Germinal center (tissue), 1 donor: ENCODE results near the gene PDCD1.
A peak's percentile ranks its signal among the peaks of the same experiment; 100 is the strongest.
"Not testable (repeated sequence)": the region's sequence is repeated elsewhere in the genome, so short reads cannot be mapped to it uniquely, and the experiment has no call there.

Experiments used
- DNase-seq: peaks from one replicate; pipeline ENCODE4 v3.0.0; 2012; ENCODE audit warnings: mixed read lengths, low spot score

The PDCD1 gene

DNA sequence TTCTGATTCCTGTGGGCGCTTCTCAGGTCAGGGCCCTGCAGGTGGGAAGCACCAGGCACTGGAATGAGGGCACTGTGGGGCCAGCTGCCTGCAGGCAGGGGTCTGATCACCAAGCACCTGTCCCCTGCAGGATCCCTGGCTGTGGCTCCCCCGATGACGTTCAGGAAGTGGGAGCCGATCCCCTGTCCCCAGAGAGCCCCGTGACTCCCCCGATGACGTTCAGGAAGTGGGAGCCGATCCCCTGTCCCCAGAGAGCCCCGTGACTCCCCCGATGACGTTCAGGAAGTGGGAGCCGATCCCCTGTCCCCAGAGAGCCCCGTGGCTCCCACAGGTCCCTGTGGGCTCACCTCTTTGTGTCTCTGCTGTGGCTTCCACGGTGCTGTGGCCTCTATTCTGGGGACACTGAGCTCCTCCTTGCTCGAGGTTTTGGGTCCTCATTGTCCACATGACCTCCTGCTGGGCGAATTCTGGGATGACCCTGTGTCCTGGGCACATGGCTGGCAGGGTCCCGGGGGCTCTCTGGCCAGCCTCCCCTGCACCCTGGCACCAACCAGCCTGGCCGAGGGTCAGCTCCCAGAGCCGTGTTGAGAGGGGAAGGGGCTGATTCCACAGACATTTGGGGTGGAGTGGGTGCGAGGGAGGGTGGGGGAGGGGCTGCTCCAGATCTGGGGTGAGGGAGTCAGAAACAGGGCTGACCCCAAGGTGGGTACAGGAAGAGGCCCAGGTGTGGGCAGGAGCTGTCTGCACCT is 44.9 kb downstream of the PDCD1 start:
- DNase-seq, result no peak

- DNase-seq, result no peak
These were observed 45.7 kb downstream of the PDCD1 start for GRCh38 chr2:241812730-241813643.

GRCh38 chr2:241811952-241812729 is 46.6 kb downstream of the PDCD1 start:
- no peak for DNase-seq

DNA sequence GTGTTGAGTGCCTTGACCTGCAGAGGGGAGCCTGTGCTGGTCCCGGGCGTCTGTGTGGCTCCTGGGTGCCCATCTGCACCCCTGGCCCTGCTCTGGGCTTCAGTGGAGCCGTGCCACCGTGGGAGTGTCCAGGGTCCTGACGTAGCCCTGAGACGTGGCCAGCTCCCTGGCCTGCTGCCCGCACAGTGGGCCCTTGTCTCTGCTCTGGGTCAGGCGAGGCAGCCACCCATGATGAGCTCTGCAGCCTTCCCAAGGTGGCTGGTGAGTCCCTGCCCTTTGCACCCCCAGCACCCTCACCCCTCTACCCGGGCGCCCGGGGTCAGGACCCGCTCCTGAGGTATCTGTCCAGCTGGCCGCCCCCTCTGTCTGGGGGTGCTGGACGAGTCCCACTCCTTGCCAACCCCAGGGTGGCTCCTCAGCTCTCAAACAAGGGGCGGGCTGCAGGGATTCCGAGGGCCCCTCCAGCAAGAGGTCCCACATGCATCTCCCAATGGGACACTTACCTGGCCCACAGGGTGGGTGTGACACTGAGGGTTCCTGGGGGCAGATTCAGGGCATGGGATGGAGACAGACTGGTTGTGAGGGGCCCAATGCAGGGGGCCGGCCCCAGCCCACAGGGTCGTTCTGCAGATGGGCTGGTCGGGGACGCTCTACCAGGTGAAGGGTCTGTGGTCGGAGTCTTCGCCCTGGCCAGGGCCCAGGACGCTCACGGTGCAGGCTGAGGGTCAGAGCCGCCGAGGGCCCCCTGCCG is 47.3 kb downstream of the PDCD1 start:
- no peak for DNase-seq

- no peak for DNase-seq
These were observed 48.1 kb downstream of the PDCD1 start for GRCh38 chr2:241810307-241811200.

DNA sequence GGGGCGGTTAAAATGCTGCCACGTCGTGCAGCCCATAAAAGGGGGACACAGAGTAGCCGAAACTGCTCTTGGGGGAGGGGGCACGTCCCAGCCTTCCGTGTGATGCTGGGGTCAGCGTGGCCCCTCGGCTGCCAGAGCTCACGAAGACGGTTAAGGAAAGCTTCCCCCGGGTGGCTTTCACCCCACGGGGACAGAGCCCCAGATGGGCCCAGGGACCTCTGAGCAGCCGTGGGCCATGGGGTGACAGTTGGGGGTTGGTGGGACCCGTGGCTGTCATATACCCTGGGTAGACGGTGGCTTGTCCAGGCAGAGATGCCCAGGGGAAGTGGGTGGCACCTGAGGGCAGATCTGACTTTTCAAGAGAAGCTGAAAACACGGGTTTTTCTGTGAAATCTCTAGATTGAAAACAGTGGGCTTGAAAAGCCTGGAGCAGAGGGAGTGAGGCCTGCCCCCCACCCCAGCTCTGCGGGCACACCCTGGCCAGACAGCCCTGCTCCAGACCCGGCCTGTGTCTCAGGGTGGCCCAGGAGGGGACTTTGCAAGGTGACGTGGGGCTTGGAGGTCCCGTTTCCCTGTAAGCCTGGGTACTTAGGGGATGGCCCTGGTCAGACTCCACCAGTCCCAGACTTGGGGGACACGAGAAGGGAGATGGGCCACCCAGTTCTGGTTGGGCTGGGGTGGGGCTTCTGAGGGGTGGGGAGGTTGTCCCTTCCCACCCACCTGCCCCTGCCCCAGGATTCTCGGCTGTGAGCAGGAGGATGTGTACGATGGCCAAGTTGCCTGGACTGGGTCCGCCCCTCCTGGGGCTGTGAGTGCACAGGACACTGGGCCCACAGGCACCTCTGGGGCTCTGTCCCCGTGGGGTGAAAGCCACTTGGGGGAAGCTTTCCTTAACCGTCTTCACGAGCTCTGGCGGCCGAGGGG is 49.0 kb downstream of the PDCD1 start:
- DNase-seq, result no peak

GRCh38 chr2:241808721-241809382 is 49.8 kb downstream of the PDCD1 start, which contains the start of gene NEU4:
NEU4 (plus strand) TSS chr2:241809193; CDS start chr2:241814485, 5,292 bp downstream.
- DNase-seq, result no peak

GRCh38 chr2:241808051-241808720 is 50.5 kb downstream of the PDCD1 start:
- no peak for DNase-seq

DNA sequence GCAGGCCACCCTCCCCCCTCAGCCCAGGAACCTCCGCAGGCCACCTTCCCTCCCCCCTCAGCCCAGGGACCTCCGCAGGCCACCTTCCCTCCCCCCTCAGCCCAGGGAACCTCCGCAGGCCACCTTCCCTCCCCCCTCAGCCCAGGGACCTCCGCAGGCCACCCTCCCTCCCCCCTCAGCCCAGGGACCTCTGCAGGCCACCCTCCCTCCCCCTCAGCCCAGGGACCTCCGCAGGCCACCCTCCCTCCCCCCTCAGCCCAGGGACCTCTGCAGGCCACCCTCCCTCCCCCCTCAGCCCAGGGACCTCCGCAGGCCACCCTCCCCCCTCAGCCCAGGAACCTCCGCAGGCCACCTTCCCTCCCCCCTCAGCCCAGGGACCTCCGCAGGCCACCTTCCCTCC is 52.5 kb downstream of the PDCD1 start:
- not testable (repeated sequence) for DNase-seq

DNA sequence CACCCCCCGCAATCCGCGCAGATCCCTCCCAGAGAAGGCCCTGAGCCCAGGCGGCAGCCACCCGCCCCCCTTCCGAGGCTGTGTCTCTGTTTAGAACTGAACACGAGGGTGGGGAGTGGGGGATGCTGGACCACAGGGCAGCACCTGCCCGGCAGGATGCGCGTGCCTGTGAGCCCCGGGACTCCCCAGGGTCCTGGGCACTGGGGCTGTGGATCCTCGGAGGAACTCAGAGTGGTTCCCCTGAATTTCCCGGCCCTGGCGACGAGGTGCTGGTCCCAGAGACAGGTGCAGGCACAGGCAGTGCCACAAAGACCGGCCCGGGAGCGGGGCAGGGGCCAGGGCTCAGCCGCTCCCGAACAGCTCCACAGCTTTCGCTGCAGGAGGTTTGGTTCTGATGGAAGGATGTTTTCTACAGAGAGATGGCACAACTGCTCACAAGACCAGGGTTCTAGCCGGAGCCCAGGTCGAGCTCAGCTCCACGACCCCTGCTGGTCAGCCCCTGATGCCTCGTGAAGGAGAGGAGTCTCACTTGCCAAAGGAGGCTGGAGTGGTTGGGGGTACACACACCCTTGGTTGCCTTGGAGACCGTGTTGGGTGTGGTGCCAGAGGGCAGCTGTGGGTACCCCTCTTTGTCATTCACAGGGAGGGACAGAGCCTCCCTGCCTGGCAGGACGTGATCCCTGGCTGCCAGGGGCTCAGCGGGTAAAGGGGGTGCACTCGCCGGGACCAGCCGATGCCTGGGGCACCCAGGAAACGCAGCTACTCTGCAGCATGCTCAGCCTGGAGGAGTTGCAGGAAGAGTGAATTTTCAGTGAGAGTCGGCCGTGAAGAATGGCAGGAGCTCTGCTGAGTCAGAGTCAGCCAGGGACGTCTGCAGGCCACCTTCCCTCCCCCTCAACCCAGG is 54.1 kb downstream of the PDCD1 start:
- no peak for DNase-seq

DNA sequence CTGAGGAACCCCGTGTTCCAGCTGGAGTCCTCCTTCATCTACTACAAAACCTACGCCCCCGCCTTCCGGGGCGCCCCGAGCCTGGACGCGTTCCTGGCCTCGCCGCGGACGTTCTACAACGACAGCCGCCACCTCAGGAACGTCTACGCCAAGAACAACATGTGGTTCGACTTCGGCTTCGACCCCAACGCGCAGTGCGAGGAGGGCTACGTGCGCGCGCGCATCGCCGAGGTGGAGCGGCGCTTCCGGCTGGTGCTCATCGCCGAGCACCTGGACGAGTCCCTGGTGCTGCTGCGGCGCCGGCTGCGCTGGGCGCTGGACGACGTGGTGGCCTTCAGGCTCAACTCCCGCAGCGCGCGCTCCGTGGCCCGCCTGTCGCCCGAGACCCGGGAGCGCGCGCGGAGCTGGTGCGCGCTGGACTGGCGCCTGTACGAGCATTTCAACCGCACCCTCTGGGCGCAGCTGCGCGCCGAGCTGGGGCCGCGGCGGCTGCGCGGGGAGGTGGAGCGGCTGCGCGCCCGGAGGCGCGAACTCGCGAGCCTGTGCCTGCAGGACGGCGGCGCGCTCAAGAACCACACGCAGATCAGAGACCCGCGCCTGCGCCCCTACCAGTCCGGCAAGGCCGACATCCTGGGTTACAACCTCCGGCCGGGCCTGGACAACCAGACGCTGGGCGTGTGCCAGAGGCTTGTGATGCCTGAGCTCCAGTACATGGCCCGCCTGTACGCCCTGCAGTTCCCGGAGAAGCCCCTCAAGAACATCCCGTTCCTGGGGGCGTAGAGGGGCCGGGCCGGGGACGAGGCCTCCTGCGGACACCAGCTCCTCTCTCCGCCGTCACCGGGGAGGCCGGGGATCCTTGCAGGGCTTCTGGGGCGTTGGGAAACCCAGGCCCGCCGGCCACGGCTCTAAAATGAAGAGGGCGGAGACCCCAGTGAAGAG is 55.0 kb downstream of the PDCD1 start:
- DNase-seq, result peak; percentile 55

- DNase-seq, result no peak
These were observed 56.0 kb downstream of the PDCD1 start for GRCh38 chr2:241802421-241803318.

DNA sequence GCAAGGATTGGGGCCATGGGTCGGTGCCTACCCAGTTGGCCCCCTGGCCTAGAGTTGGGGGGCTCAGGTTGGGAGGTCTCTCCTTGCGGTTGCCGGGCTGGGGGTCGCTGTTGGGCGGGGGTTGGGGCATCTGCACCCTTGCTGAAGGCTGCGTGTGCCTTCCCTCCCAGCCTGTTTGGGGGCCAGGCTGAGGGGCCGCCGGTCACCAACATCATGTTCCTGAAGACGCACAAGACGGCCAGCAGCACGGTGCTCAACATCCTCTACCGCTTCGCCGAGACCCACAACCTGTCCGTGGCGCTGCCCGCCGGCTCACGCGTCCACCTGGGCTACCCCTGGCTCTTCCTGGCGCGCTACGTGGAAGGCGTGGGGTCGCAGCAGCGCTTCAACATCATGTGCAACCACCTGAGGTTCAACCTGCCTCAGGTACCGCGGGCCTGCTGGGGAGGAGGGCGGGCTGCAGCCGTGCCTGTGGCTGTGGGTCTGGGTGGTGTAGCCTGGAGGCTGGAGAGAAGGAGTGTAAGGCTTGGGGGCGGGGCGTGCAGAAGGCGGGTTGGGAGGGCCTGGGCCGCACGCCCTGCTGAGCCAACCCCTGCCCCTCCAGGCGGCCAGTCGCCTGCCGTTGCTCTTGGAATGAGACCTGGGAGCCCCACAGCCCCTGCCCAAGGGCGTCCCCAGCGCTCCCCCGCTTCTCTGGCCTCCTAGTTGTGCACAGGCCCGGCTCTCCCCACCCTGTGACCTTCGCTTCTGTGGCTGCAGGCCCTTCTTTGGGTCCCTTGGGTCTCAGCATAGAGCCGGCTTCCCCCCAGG is 56.9 kb downstream of the PDCD1 start:
- peak; percentile 2 for DNase-seq
